Measurements from ENCODE around the gene PLCE1. TPM values are rescaled to one million over a fixed set of nuclear protein-coding genes. Genes with fewer than 3 reads are reported as not detected.

PLCE1 gene
- total and polyA plus RNA-seq, 2 donors (not counting 1 experiment from before 2014, with no cell fraction given): 0.33 to 1.2 TPM

- Histone ChIP-seq H3K27me3 (ENCODE audit: control insufficient read depth, insufficient read depth, low read length) (no peaks in the 10 kb centered on the region), H4K20me1 (ENCODE audit: control insufficient read depth, extremely low read depth, insufficient read depth, low read length) (no peaks in the 10 kb centered on the region), H2AFZ (ENCODE audit: low read length) (no peak overlapping the region), H3K9me3 (ENCODE audit: control insufficient read depth, insufficient read depth, low read depth, low read length) (no peaks in the 10 kb centered on the region), H3K36me3 (ENCODE audit: control insufficient read depth, insufficient read depth, low read length) (no peaks in the 10 kb centered on the region), H3K27ac (ENCODE audit: insufficient read depth, low read length) (peak overlapping the region; percentile 15), H3K9ac (ENCODE audit: insufficient read depth, low read length) (no peak overlapping the region), H3K4me3 (replicated peaks in 1 of 4; ENCODE audit: control extremely low read depth in 1 of 4, insufficient read depth in 1 of 4, low read depth in 3 of 4, low read length in 4 of 4) (no peak overlapping the region), H3K4me2 (ENCODE audit: extremely low read depth, insufficient read depth, low read length) (peak overlapping the region; percentile 16), H3K79me2 (ENCODE audit: control insufficient read depth, insufficient read depth, low read length) (no peaks in the 10 kb centered on the region), H3K4me1 (ENCODE audit: control insufficient read depth, extremely low read depth, insufficient read depth, low read length) (peaks cover 5% of the 10 kb centered on the region)
- peak; percentile 86 to 99 for DNase-seq (ENCODE audit: low read depth in 2 of 2)
- TF ChIP-seq CTCF (conservative IDR thresholded peaks at IDR 0.05 in 1 of 2, IDR thresholded peaks at IDR 0.05 in 1 of 2; ENCODE audit: low read depth in 1 of 2, low read length in 2 of 2) (no peak), EZH2 (IDR thresholded peaks at IDR 0.05; ENCODE audit: low read length, missing control alignments) (no peak)
These were observed 13.1 kb downstream of the PLCE1 start for GRCh38 chr10:94006591-94007550.

GRCh38 chr10:94008526-94008925, 14.8 kb downstream of the PLCE1 start:
- no peak overlapping the region for H3K4me2 ChIP-seq (ENCODE audit: extremely low read depth, insufficient read depth, low read length)
- H3K79me2 ChIP-seq (ENCODE audit: control insufficient read depth, insufficient read depth, low read length): no peaks in the 10 kb centered on the region
- no peaks in the 10 kb centered on the region for H3K27me3 ChIP-seq (ENCODE audit: control insufficient read depth, insufficient read depth, low read length)
- no peak overlapping the region for H2AFZ ChIP-seq (ENCODE audit: low read length)
- no peaks in the 10 kb centered on the region for H4K20me1 ChIP-seq (ENCODE audit: control insufficient read depth, extremely low read depth, insufficient read depth, low read length)
- H3K9me3 ChIP-seq (ENCODE audit: control insufficient read depth, insufficient read depth, low read depth, low read length): no peaks in the 10 kb centered on the region
- H3K4me3 ChIP-seq (replicated peaks in 1 of 4; ENCODE audit: control extremely low read depth in 1 of 4, insufficient read depth in 1 of 4, low read depth in 3 of 4, low read length in 4 of 4): no peak overlapping the region
- peaks cover 5% of the 10 kb centered on the region for H3K4me1 ChIP-seq (ENCODE audit: control insufficient read depth, extremely low read depth, insufficient read depth, low read length)
- TF ChIP-seq EZH2 (IDR thresholded peaks at IDR 0.05; ENCODE audit: low read length, missing control alignments): no peak
- TF ChIP-seq CTCF (conservative IDR thresholded peaks at IDR 0.05 in 1 of 2, IDR thresholded peaks at IDR 0.05 in 1 of 2; ENCODE audit: low read depth in 1 of 2, low read length in 2 of 2): no peak
- H3K27ac ChIP-seq (ENCODE audit: insufficient read depth, low read length): no peak overlapping the region
- H3K36me3 ChIP-seq (ENCODE audit: control insufficient read depth, insufficient read depth, low read length): no peaks in the 10 kb centered on the region
- H3K9ac ChIP-seq (ENCODE audit: insufficient read depth, low read length): no peak overlapping the region
- DNase-seq (ENCODE audit: low read depth in 2 of 2): no peak

- Histone ChIP-seq H3K36me3 (ENCODE audit: control insufficient read depth, insufficient read depth, low read length) (no peaks in the 10 kb centered on the region), H4K20me1 (ENCODE audit: control insufficient read depth, extremely low read depth, insufficient read depth, low read length) (no peaks in the 10 kb centered on the region), H3K27me3 (ENCODE audit: control insufficient read depth, insufficient read depth, low read length) (no peaks in the 10 kb centered on the region), H2AFZ (ENCODE audit: low read length) (no peak overlapping the region), H3K4me1 (ENCODE audit: control insufficient read depth, extremely low read depth, insufficient read depth, low read length) (peaks cover 5% of the 10 kb centered on the region), H3K79me2 (ENCODE audit: control insufficient read depth, insufficient read depth, low read length) (no peaks in the 10 kb centered on the region), H3K9me3 (ENCODE audit: control insufficient read depth, insufficient read depth, low read depth, low read length) (no peaks in the 10 kb centered on the region), H3K4me3 (replicated peaks in 1 of 4; ENCODE audit: control extremely low read depth in 1 of 4, insufficient read depth in 1 of 4, low read depth in 3 of 4, low read length in 4 of 4) (no peak overlapping the region), H3K27ac (ENCODE audit: insufficient read depth, low read length) (no peak overlapping the region), H3K9ac (ENCODE audit: insufficient read depth, low read length) (no peak overlapping the region), H3K4me2 (ENCODE audit: extremely low read depth, insufficient read depth, low read length) (no peak overlapping the region)
- no peak for DNase-seq (ENCODE audit: low read depth in 2 of 2)
- TF ChIP-seq EZH2 (IDR thresholded peaks at IDR 0.05; ENCODE audit: low read length, missing control alignments) (no peak), CTCF (conservative IDR thresholded peaks at IDR 0.05 in 1 of 2, IDR thresholded peaks at IDR 0.05 in 1 of 2; ENCODE audit: low read depth in 1 of 2, low read length in 2 of 2) (no peak)
These were observed 16.4 kb downstream of the PLCE1 start for GRCh38 chr10:94010116-94010515.
